NK-92 treated with Interleukin-12 subunit alpha and Interleukin-12 subunit beta, amount 100 ng/mL, for 24 hours (cell line): Measurements from ENCODE around the gene TNIK.

Source experiments
- DNase-seq: peaks from one replicate; lab custom pipeline; 2025; lab: John Stamatoyannopoulos, UW

TNIK gene

GRCh38 chr3:171088496-171088895 is 371.7 kb downstream of the TNIK start:
- no peak for DNase-seq

- no peak for DNase-seq
Observed at GRCh38 chr3:171086914-171087313, 373.3 kb downstream of the TNIK start.

GRCh38 chr3:171077261-171077660 is 382.9 kb downstream of the TNIK start:
- no peak for DNase-seq

- no peak for DNase-seq
Observed at GRCh38 chr3:171072432-171072831, 387.8 kb downstream of the TNIK start.

GRCh38 chr3:171068658-171069057 is 391.5 kb downstream of the TNIK start:
- DNase-seq, result no peak

GRCh38 chr3:171066206-171066605 is 394.0 kb downstream of the TNIK start:
- no peak for DNase-seq

- no peak for DNase-seq
Observed at GRCh38 chr3:171065732-171066131, 394.5 kb downstream of the TNIK start.

- no peak for DNase-seq
Observed at GRCh38 chr3:171064461-171064860, 395.7 kb downstream of the TNIK start.

GRCh38 chr3:171061749-171062148 is 398.5 kb downstream of the TNIK start:
- DNase-seq, result no peak

GRCh38 chr3:171059978-171060377 is 400.2 kb downstream of the TNIK start:
- no peak for DNase-seq

- DNase-seq, result no peak
Observed at GRCh38 chr3:171058873-171059603, 401.2 kb downstream of the TNIK start.

- no peak for DNase-seq
Observed at GRCh38 chr3:171058058-171058457, 402.1 kb downstream of the TNIK start.

- no peak for DNase-seq
Observed at GRCh38 chr3:171057072-171057471, 403.1 kb downstream of the TNIK start.

GRCh38 chr3:171056528-171056927 is 403.7 kb downstream of the TNIK start:
- DNase-seq, result no peak

- no peak for DNase-seq
Observed at GRCh38 chr3:171055336-171056178, 404.6 kb downstream of the TNIK start.

GRCh38 chr3:171054921-171055320 is 405.3 kb downstream of the TNIK start:
- DNase-seq, result no peak

- DNase-seq, result no peak
Observed at GRCh38 chr3:171054231-171054630, 406.0 kb downstream of the TNIK start.

GRCh38 chr3:171049861-171050444 is 410.3 kb downstream of the TNIK start:
- peak; percentile 1 for DNase-seq

- no peak for DNase-seq
Observed at GRCh38 chr3:171046760-171047159, 413.4 kb downstream of the TNIK start.

- no peak for DNase-seq
Observed at GRCh38 chr3:171044835-171045793, 415.1 kb downstream of the TNIK start.

GRCh38 chr3:171044384-171044783 is 415.8 kb downstream of the TNIK start:
- DNase-seq, result no peak

- no peak for DNase-seq
Observed at GRCh38 chr3:171039674-171040073, 420.5 kb downstream of the TNIK start.
